DOHH2 (cell line): ENCODE data around the gene RASGRP3.

Source experiments
- CTCF ChIP-seq: fragments of 200-600 bp; sonication (generic); IDR thresholded peaks from one replicate; pipeline ENCODE4 v1.5.1; 2014; ENCODE audit warnings: antibody characterized with exemption, mild to moderate bottlenecking, low read depth, low read length; ENCODE audit not compliant: poor library complexity, severe bottlenecking
- EZH2phosphoT487 ChIP-seq: fragments of 200-600 bp; sonication (generic); IDR thresholded peaks from 2 replicates; pipeline ENCODE4 v1.6.1; 2017; ENCODE audit warnings: borderline replicate concordance, mild to moderate bottlenecking, antibody characterized with exemption, low read length, moderate library complexity, mixed read lengths

- no peak for TF ChIP-seq CTCF
- TF ChIP-seq EZH2phosphoT487: no peak
These were observed 18.6 kb downstream of the RASGRP3 start for GRCh38 chr2:33494877-33495641.
